Measurements from ENCODE around the gene LRP1.

The LRP1 gene

GRCh38 chr12:57158665-57159064, 30.4 kb downstream of the LRP1 start:
- H3K4me3 ChIP-seq (ENCODE audit: low read depth, low read length) = no peak overlapping the region
- TF ChIP-seq, protein P1, sequence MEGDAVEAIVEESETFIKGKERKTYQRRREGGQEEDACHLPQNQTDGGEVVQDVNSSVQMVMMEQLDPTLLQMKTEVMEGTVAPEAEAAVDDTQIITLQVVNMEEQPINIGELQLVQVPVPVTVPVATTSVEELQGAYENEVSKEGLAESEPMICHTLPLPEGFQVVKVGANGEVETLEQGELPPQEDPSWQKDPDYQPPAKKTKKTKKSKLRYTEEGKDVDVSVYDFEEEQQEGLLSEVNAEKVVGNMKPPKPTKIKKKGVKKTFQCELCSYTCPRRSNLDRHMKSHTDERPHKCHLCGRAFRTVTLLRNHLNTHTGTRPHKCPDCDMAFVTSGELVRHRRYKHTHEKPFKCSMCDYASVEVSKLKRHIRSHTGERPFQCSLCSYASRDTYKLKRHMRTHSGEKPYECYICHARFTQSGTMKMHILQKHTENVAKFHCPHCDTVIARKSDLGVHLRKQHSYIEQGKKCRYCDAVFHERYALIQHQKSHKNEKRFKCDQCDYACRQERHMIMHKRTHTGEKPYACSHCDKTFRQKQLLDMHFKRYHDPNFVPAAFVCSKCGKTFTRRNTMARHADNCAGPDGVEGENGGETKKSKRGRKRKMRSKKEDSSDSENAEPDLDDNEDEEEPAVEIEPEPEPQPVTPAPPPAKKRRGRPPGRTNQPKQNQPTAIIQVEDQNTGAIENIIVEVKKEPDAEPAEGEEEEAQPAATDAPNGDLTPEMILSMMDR (IDR thresholded peaks at IDR 0.05; ENCODE audit: borderline replicate concordance, insufficient read depth, low read depth, low read length) = no peak

DNA sequence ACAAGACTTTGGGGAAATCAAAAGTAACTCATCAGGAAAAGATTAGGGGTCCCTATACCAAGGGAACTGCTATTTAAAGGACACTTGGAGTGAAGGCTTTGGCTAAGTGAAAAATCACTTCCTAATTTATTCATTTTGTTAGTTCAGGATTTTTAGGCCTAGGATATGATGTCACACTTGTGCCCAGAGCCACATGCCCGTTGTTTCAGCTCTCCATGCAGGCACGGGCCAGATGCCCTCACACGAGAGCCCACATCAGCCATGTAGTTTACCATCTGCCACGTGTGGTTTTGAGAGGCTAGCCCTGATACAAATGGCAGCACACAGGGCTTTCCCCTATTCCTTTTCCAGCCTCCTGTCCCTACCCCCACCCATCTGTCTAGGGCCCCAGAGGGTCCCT, 31.0 kb downstream of the LRP1 start:
- no peak overlapping the region for H3K4me3 ChIP-seq (ENCODE audit: low read depth, low read length)
- TF ChIP-seq, protein P1 (IDR thresholded peaks at IDR 0.05; ENCODE audit: borderline replicate concordance, insufficient read depth, low read depth, low read length) = no peak

DNA sequence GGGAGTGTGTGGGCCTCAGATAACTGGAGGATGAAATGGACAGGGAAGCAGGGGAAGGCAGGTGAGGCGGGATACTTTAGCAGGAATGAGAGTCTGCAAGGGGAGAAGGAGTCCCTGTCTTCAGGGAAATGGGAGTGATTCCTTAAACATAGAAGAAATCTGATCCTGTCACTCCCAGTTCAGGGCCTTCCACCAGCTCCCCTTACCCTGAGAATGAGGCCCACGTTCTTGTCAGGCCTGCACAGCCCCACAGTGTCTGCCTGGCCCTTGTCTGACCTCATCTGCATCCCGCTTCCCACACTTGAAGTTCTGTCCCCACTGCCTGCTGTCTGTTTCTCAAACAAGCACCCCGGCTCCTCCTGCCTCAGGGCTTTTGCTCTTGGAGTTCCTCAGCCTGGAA, 31.8 kb downstream of the LRP1 start:
- H3K4me3 ChIP-seq (ENCODE audit: low read depth, low read length) = no peak overlapping the region
- TF ChIP-seq, protein P1 (IDR thresholded peaks at IDR 0.05; ENCODE audit: borderline replicate concordance, insufficient read depth, low read depth, low read length) = no peak

GRCh38 chr12:57160741-57161140, 32.5 kb downstream of the LRP1 start:
- no peak overlapping the region for H3K4me3 ChIP-seq (ENCODE audit: low read depth, low read length)
- TF ChIP-seq, protein P1 (IDR thresholded peaks at IDR 0.05; ENCODE audit: borderline replicate concordance, insufficient read depth, low read depth, low read length) = no peak

DNA sequence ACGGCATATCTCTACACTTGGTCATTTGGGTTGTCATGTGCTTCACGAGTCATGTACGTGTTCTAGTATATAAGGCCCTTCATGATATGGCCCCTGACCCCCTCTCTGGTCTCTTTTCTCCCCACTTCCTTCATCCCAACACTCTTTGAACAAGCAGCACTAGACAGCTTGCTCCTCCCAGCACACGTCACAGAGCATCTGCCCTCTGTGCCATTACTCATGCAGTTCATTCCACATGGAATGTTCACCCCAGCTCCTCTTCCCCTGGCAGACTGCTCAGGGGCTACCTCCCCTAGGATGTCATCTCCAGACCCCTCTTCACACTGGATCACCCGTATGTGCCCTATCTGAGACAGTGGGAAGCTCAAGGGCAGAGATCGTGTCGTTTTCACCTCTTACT, 33.2 kb downstream of the LRP1 start:
- no peak overlapping the region for H3K4me3 ChIP-seq (ENCODE audit: low read depth, low read length)
- TF ChIP-seq, protein P1 (IDR thresholded peaks at IDR 0.05; ENCODE audit: borderline replicate concordance, insufficient read depth, low read depth, low read length) = no peak

GRCh38 chr12:57162553-57163125, 34.4 kb downstream of the LRP1 start:
- TF ChIP-seq, protein P1 (IDR thresholded peaks at IDR 0.05; ENCODE audit: borderline replicate concordance, insufficient read depth, low read depth, low read length) = no peak
- no peak overlapping the region for H3K4me3 ChIP-seq (ENCODE audit: low read depth, low read length)

DNA sequence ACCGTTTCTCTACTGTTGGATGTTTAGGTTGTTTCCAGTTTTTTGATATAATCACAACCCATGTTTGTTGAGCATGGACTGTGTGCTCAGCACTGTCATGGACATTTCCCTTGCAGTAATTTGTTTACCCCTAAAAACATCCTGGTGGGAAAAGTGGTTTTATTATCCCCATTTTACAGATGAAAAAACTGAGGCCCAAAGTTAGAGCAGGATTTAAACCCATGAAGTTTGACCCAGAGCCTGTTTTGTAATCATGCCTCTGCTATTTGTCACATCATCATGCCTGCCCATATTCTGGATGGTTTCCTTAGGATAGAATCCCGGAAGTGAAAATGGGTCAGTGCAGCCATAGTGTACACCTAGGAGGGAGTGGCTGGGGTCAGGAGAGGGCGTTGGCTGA, 36.2 kb downstream of the LRP1 start:
- H3K4me3 ChIP-seq (ENCODE audit: low read depth, low read length) = no peak overlapping the region

More for the DNA sequence above, 36.2 kb downstream of the LRP1 start:
- TF ChIP-seq, protein P1 (IDR thresholded peaks at IDR 0.05; ENCODE audit: borderline replicate concordance, insufficient read depth, low read depth, low read length) = no peak

All from GM12875 (cell line).